HepG2 (cell line): ENCODE results near the gene GCG. TPM values are rescaled to one million over a fixed set of nuclear protein-coding genes. Genes with fewer than 3 reads are reported as not detected.

ENCODE experiments used
- ARID5B ChIP-seq: IDR thresholded peaks from 2 replicates; pipeline ENCODE4 v1.4.0; 2020; ENCODE audit warnings: mild to moderate bottlenecking, missing genetic modification reagents
- ETV5 ChIP-seq: IDR thresholded peaks from 2 replicates; pipeline ENCODE4 v1.6.1; 2018; ENCODE audit warnings: missing biosample characterization, missing genetic modification reagents, inconsistent platforms, borderline replicate concordance
- FOXC1 ChIP-seq: sonication (generic); formaldehyde crosslinking; IDR thresholded peaks from 2 replicates; pipeline ENCODE4 v1.8.0; 2022; ENCODE audit warnings: mild to moderate bottlenecking, missing genetic modification reagents, borderline replicate concordance
- GPN1 ChIP-seq: sonication (generic); formaldehyde crosslinking; IDR thresholded peaks from 2 replicates; pipeline ENCODE4 v1.5.1; 2020; ENCODE audit warnings: missing genetic modification reagents, borderline replicate concordance
- HDAC6 ChIP-seq: fragments of 200-600 bp; sonication (generic); IDR thresholded peaks from 2 replicates; pipeline ENCODE4 v1.7.0; 2017; ENCODE audit warnings: mild to moderate bottlenecking, antibody characterized with exemption, low read length, low read depth
- HIVEP1 ChIP-seq: sonication (generic); formaldehyde crosslinking; IDR thresholded peaks from 2 replicates; pipeline ENCODE4 v1.4.0; 2020; ENCODE audit warnings: mild to moderate bottlenecking, missing genetic modification reagents
- IRF1 ChIP-seq: sonication (generic); formaldehyde crosslinking; IDR thresholded peaks from 2 replicates; pipeline ENCODE4 v1.4.0; 2020; ENCODE audit warnings: low read depth, mild to moderate bottlenecking, missing genetic modification reagents
- IRX3 ChIP-seq: sonication (generic); formaldehyde crosslinking; IDR thresholded peaks from 2 replicates; pipeline ENCODE4 v1.8.1; 2023; ENCODE audit warnings: mild to moderate bottlenecking, low read depth, missing genetic modification reagents, borderline replicate concordance
- KDM5B ChIP-seq: sonication (generic); formaldehyde crosslinking; IDR thresholded peaks from 2 replicates; pipeline ENCODE4 v1.4.0; 2020; ENCODE audit warnings: missing genetic modification reagents, mild to moderate bottlenecking, borderline replicate concordance
- MED8 ChIP-seq: sonication (generic); formaldehyde crosslinking; IDR thresholded peaks from 2 replicates; pipeline ENCODE4 v1.8.1; 2023; ENCODE audit warnings: mild to moderate bottlenecking, missing genetic modification reagents; ENCODE audit not compliant: insufficient replicate concordance
- THAP8 ChIP-seq: sonication (generic); formaldehyde crosslinking; IDR thresholded peaks from 2 replicates; pipeline ENCODE4 v1.5.1; 2020; ENCODE audit warnings: missing genetic modification reagents, mild to moderate bottlenecking, borderline replicate concordance
- ZNF143 ChIP-seq: sonication (generic); formaldehyde crosslinking; IDR thresholded peaks from 2 replicates; pipeline ENCODE4 v1.4.0; 2020; ENCODE audit warnings: missing genetic modification reagents
- ZNF17 ChIP-seq: sonication (generic); formaldehyde crosslinking; IDR thresholded peaks from 2 replicates; pipeline ENCODE4 v1.5.0; 2020; ENCODE audit warnings: mild to moderate bottlenecking, missing genetic modification reagents
- ZNF318 ChIP-seq: sonication (generic); formaldehyde crosslinking; IDR thresholded peaks from 2 replicates; pipeline ENCODE4 v1.4.0; 2020; ENCODE audit warnings: mild to moderate bottlenecking, missing genetic modification reagents
- ZNF569 ChIP-seq: sonication (generic); formaldehyde crosslinking; IDR thresholded peaks from 2 replicates; pipeline ENCODE4 v1.5.0; 2020; ENCODE audit warnings: mild to moderate bottlenecking, missing genetic modification reagents, moderate library complexity, borderline replicate concordance
- polyA plus RNA-seq, 8 experiments: library from polyadenylated mRNA; depleted of rRNA in 3 of 8; stranded (reverse) in 7 of 8; unstranded in 1 of 8; fragments of >200 nt; fragmentation: Illumina TruSeq in 4 of 8; extraction: Trizol in 4 of 8; gene quantifications; 2 replicates each; pipeline versions ENCODE4 v1.2.1 to v1.2.3, GENCODE V29; 2011 to 2016; ENCODE audit warnings: low read depth in 4 of 8, missing spikeins in 1 of 8, mixed read lengths in 1 of 8; ENCODE audit not compliant: insufficient read depth in 1 of 8
- total RNA-seq, 5 experiments: library from RNA; depleted of rRNA; stranded (reverse); fragments of >200 nt; fragmentation: Illumina TruSeq; extraction: Trizol; gene quantifications; 2 replicates each; pipeline ENCODE4 v1.2.3, GENCODE V29; 2016; ENCODE audit warnings: low read depth in 1 of 5

Gene GCG
- total and polyA plus RNA-seq, 2 of the 13 experiments (the other 11 are each of a cell fraction or from before 2014, with no cell fraction given), result not detected

- TF ChIP-seq ZNF318 (no peak), KDM5B (CRISPR knock-in tag) (no peak), IRX3 (CRISPR knock-in tag) (no peak), ARID5B (CRISPR knock-in tag) (peak; percentile 86), HDAC6 (no peak), ETV5 (CRISPR knock-in tag) (no peak), FOXC1 (CRISPR knock-in tag) (no peak), GPN1 (CRISPR knock-in tag) (no peak), MED8 (no peak), ZNF569 (CRISPR knock-in tag) (no peak), ZNF143 (CRISPR knock-in tag) (no peak), HIVEP1 (CRISPR knock-in tag) (no peak), ZNF17 (no peak), IRF1 (CRISPR knock-in tag) (no peak), THAP8 (no peak)
Observed at GRCh38 chr2:162100579-162100978, 51.5 kb downstream of the GCG start (continued).
